H1 (cell line): Measurements from ENCODE around the gene ACTR1B.

Source experiments
- CREB1 ChIP-seq: IDR thresholded peaks from 2 replicates; pipeline ENCODE4 v1.6.1; 2012; ENCODE audit warnings: inconsistent platforms
- EGR1 ChIP-seq: IDR thresholded peaks from 2 replicates; pipeline ENCODE4 v1.6.1; 2011; ENCODE audit warnings: low read depth, low read length, borderline replicate concordance
- EP300 ChIP-seq, 2 experiments: IDR thresholded peaks; 1 replicate in 1 of 2; 2 replicates in 1 of 2; pipeline ENCODE4 v1.6.1; 2011 to 2012; ENCODE audit warnings: low read depth in 2 of 2, low read length in 2 of 2, mild to moderate bottlenecking in 2 of 2, borderline replicate concordance in 1 of 2, inconsistent platforms in 1 of 2, moderate library complexity in 1 of 2
- EZH2 ChIP-seq: fragments of 200-600 bp; sonication (generic); IDR thresholded peaks from 2 replicates; pipeline ENCODE4 v1.7.1; 2012; ENCODE audit warnings: low read depth, mild to moderate bottlenecking, moderate library complexity, low read length, inconsistent platforms; ENCODE audit not compliant: severe bottlenecking
- MAFK ChIP-seq: IDR thresholded peaks from 2 replicates; pipeline ENCODE4 v1.6.1; 2012; ENCODE audit warnings: low read depth, mild to moderate bottlenecking, improper control_type of control experiment, low read length
- POLR2AphosphoS5 ChIP-seq: IDR thresholded peaks from 2 replicates; pipeline ENCODE4 v1.6.1; 2011; ENCODE audit warnings: low read depth, low read length
- SIN3A ChIP-seq, 2 experiments: IDR thresholded peaks in 1 of 2; conservative IDR thresholded peaks in 1 of 2; 2 replicates each; pipeline ENCODE4 v1.6.1; 2011 to 2012; ENCODE audit warnings: low read length in 2 of 2, improper control_type of control experiment in 1 of 2, low read depth in 1 of 2, mild to moderate bottlenecking in 1 of 2
- TAF1 ChIP-seq: IDR thresholded peaks from 2 replicates; pipeline ENCODE4 v1.6.1; 2011; ENCODE audit warnings: mild to moderate bottlenecking, low read depth, low read length
- TEAD4 ChIP-seq: IDR thresholded peaks from 2 replicates; pipeline ENCODE4 v1.6.1; 2012; ENCODE audit warnings: low read depth, low read length, inconsistent platforms, mixed read lengths
- YY1 ChIP-seq: IDR thresholded peaks from 2 replicates; pipeline ENCODE4 v1.6.1; 2011; ENCODE audit warnings: low read depth, mild to moderate bottlenecking, low read length
- TF ChIP-seq, protein P1 (sequence below), 3 experiments: IDR thresholded peaks; 1 replicate in 2 of 3; 2 replicates in 1 of 3; pipeline versions ENCODE4 v1.5.1 to v1.6.1; 2011; ENCODE audit warnings: low read length in 3 of 3, mild to moderate bottlenecking in 3 of 3, inconsistent platforms in 2 of 3, low read depth in 1 of 3, moderate library complexity in 1 of 3; ENCODE audit not compliant: insufficient read depth in 1 of 3; ENCODE audit errors: control extremely low read depth in 1 of 3

GRCh38 chr2:97644023-97644717 is 19.7 kb downstream of the ACTR1B start:
- TF ChIP-seq, protein P1, sequence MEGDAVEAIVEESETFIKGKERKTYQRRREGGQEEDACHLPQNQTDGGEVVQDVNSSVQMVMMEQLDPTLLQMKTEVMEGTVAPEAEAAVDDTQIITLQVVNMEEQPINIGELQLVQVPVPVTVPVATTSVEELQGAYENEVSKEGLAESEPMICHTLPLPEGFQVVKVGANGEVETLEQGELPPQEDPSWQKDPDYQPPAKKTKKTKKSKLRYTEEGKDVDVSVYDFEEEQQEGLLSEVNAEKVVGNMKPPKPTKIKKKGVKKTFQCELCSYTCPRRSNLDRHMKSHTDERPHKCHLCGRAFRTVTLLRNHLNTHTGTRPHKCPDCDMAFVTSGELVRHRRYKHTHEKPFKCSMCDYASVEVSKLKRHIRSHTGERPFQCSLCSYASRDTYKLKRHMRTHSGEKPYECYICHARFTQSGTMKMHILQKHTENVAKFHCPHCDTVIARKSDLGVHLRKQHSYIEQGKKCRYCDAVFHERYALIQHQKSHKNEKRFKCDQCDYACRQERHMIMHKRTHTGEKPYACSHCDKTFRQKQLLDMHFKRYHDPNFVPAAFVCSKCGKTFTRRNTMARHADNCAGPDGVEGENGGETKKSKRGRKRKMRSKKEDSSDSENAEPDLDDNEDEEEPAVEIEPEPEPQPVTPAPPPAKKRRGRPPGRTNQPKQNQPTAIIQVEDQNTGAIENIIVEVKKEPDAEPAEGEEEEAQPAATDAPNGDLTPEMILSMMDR (IDR thresholded peaks at IDR 0.05; ENCODE audit: control extremely low read depth in 1 of 3, insufficient read depth in 1 of 3, low read depth in 1 of 3, low read length in 3 of 3) = no peak
- no peak for TF ChIP-seq MAFK
- TF ChIP-seq EGR1 = no peak
- no peak for TF ChIP-seq EP300 (IDR thresholded peaks at IDR 0.05; ENCODE audit: borderline replicate concordance in 1 of 2, low read depth in 2 of 2, low read length in 2 of 2)
- TF ChIP-seq CREB1 = no peak
- TF ChIP-seq TAF1 = no peak
- TF ChIP-seq EZH2 = no peak
- no peak for TF ChIP-seq YY1
- TF ChIP-seq SIN3A (conservative IDR thresholded peaks at IDR 0.05 in 1 of 2, IDR thresholded peaks at IDR 0.05 in 1 of 2; ENCODE audit: low read depth in 1 of 2, low read length in 2 of 2) = no peak
- no peak for TF ChIP-seq POLR2AphosphoS5
- TF ChIP-seq TEAD4 = no peak
